Activated T-cell treated with anti-CD3 and anti-CD28 coated beads, Interleukin-2, amount 50 U/mL, for 4 hours (primary cell): ENCODE data around the gene WNT9B. TPM values are rescaled to one million over a fixed set of nuclear protein-coding genes. Genes with fewer than 3 reads are reported as not detected.
A peak's percentile ranks its signal among the peaks of the same experiment; 100 is the strongest.
"Not testable (repeated sequence)": the region's sequence is repeated elsewhere in the genome, so short reads cannot be mapped to it uniquely, and the experiment has no call there.

Experiments
- ATAC-seq, 2 donors: fragments of 200-7000 bp; cut with Tn5 transposase; one replicate each; pipeline ENCODE4 v1.10.0; 2021
- DNase-seq: peaks from one replicate; pipeline ENCODE4 v3.0.0-alpha.2; 2020
- H3K27me3 Mint-ChIP-seq: one replicate; pipeline ENCODE4 v1.8.0; 2021; ENCODE audit warnings: low read depth, mixed read lengths
- H3K36me3 Mint-ChIP-seq: one replicate; pipeline ENCODE4 v1.8.0; 2022; ENCODE audit warnings: mixed read lengths; ENCODE audit not compliant: insufficient read depth
- H3K4me1 Mint-ChIP-seq: one replicate; pipeline ENCODE4 v1.8.0; 2021; ENCODE audit warnings: low read depth, mixed read lengths
- H3K4me3 Mint-ChIP-seq: one replicate; pipeline ENCODE4 v1.8.0; 2021; ENCODE audit warnings: mild to moderate bottlenecking, moderate library complexity, mixed read lengths
- H3K9me3 Mint-ChIP-seq: one replicate; pipeline ENCODE4 v1.8.0; 2021; ENCODE audit warnings: mixed read lengths
- total RNA-seq, 3 donors: library from RNA; stranded (reverse); gene quantifications; one replicate each; pipeline ENCODE4 v1.2.1, GENCODE V29; 2021

Gene WNT9B
- total RNA-seq, 3 donors from 2014 or later = not detected

DNA sequence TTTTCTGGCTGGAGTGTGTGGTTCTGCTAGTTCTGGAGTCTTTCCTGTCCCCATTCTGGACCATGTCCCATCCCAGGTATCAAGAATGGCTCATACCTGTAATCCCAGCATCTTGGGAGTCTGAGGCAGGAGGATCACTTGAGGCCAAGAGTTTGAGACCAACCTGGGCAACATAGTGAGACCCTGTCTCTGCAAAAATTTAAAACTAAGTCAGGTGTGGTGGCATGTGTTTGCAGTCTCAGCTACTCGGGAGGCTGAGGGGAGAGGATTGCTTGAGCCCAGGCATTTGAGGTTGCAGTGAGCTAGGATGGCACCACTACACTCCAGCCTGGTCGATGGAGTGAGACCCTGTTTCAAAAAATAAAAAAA, 17.6 kb upstream of the WNT9B start:
- no peak for ATAC-seq
- H3K9me3 Mint-ChIP-seq = no peaks in the 10 kb centered on the region

GRCh38 chr17:46834846-46835245, 16.5 kb upstream of the WNT9B start:
- H3K4me3 Mint-ChIP-seq = no peak overlapping the region
- no peaks in the 10 kb centered on the region for H3K9me3 Mint-ChIP-seq
- DNase-seq = no peak
- ATAC-seq = no peak
- H3K4me1 Mint-ChIP-seq = no peaks in the 10 kb centered on the region
- H3K36me3 Mint-ChIP-seq = no peaks in the 10 kb centered on the region
- peaks cover 16% of the 10 kb centered on the region for H3K27me3 Mint-ChIP-seq

More for the DNA sequence above, 17.6 kb upstream of the WNT9B start:
- no peaks in the 10 kb centered on the region for H3K4me1 Mint-ChIP-seq
- peaks cover 14% of the 10 kb centered on the region for H3K27me3 Mint-ChIP-seq
- H3K4me3 Mint-ChIP-seq = no peak overlapping the region
- H3K36me3 Mint-ChIP-seq = no peaks in the 10 kb centered on the region
- DNase-seq = no peak

GRCh38 chr17:46836500-46836899, 14.9 kb upstream of the WNT9B start:
- Mint-ChIP-seq H3K4me3 (no peak overlapping the region), H3K36me3 (no peaks in the 10 kb centered on the region), H3K9me3 (no peaks in the 10 kb centered on the region), H3K4me1 (peaks cover 4% of the 10 kb centered on the region), H3K27me3 (peaks cover 27% of the 10 kb centered on the region)
- DNase-seq (no peak), ATAC-seq (no peak)

DNA sequence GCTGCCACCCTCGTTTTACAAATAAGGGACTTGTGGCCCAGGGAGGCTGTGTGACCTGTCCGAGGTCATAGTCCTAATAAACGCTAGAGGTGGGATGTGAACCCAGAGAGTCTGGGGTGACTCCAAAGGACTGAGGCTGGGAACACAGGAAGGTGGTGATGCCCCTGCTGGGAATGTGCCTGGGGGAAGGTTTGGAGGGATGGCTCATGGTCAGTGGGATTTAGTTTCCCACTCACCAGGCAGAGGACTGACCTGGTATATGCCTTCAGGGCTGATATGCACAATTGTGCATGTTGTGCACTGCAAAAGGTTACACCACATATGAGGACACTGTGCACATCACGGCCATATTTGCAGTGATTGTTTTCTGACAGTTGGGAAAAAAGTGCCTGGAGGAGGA, 13.9 kb upstream of the WNT9B start:
- Mint-ChIP-seq H3K9me3 (peaks cover under 1% of the 10 kb centered on the region), H3K4me3 (no peak overlapping the region), H3K36me3 (no peaks in the 10 kb centered on the region), H3K4me1 (peaks cover 4% of the 10 kb centered on the region), H3K27me3 (peaks cover 32% of the 10 kb centered on the region)
- DNase-seq (no peak), ATAC-seq (no peak)

DNA sequence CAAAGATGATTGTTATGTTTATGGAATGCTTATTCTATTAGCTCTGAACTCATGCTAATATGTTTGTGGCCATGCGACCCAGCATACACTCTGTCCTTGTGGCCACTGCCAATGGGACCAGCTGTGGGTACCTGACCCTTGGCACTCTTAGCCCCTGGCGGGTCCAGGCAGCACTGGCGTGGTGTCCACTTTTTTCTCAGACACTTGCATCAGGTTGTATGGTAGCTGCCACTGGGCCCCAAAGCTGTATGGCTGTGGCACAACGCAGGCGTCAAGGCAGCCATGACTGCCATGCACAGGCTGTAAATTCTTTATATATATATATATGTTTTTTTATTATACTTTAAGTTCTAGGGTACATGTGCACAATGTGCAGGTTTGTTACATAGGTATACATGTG, 12.2 kb upstream of the WNT9B start:
- Mint-ChIP-seq H3K4me3 (no peak overlapping the region), H3K9me3 (peaks cover 11% of the 10 kb centered on the region), H3K36me3 (peaks cover 3% of the 10 kb centered on the region), H3K27me3 (peaks cover 35% of the 10 kb centered on the region), H3K4me1 (peaks cover 4% of the 10 kb centered on the region)
- ATAC-seq (no peak), DNase-seq (no peak)

GRCh38 chr17:46840596-46840995, 10.8 kb upstream of the WNT9B start:
- ATAC-seq, H3K4me1 Mint-ChIP-seq, H3K4me3 Mint-ChIP-seq, H3K36me3 Mint-ChIP-seq, DNase-seq: not testable (repeated sequence)
- Mint-ChIP-seq H3K9me3 (peaks cover 11% of the 10 kb centered on the region), H3K27me3 (peaks cover 41% of the 10 kb centered on the region)

DNA sequence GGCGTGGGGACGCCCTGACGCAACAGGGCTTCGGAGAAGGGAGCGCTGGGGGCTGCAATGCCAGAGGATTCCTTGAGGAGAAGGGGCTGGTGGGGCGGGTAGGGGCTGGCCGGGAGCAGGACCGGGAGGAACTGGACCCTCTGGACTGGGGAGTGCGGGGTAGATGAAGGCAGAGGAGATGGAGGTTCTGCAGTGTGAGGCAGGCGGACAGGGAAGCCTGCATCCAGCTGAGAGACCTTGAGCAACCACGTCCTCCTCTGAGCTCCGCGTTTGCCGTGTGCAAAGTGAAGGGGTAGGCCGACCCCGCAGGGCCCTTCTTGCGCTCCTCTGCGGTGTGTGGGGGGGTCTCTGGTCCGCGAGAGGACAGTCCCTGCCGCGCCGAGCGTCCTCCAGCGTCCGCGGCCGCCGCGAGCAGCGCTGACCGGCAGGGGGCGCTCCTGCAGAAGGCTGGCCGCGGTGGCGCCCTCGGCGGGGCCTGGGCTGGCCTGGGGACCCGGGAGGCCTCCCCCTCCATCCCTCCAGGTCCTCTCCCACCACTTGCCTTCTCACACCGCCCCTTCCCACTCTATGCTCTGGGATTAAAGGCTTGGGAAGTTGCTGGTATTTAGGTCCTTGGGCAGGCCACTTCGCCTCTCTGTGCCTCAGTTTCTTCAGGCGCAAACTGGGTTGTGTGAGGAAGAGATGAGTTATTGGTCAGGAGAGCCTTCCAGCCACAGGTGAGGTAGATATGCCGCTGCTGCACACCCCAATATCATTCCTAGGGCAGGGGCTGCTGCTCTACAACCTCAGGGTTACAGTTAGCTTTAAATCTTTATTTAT, 9.6 kb upstream of the WNT9B start:
- ATAC-seq = peak; percentile 28 to 53
- Mint-ChIP-seq H3K36me3 (peaks cover 3% of the 10 kb centered on the region), H3K9me3 (peaks cover 11% of the 10 kb centered on the region), H3K4me3 (no peak overlapping the region), H3K4me1 (peaks cover 5% of the 10 kb centered on the region), H3K27me3 (peaks cover 52% of the 10 kb centered on the region)
- DNase-seq = peak; percentile 18

DNA sequence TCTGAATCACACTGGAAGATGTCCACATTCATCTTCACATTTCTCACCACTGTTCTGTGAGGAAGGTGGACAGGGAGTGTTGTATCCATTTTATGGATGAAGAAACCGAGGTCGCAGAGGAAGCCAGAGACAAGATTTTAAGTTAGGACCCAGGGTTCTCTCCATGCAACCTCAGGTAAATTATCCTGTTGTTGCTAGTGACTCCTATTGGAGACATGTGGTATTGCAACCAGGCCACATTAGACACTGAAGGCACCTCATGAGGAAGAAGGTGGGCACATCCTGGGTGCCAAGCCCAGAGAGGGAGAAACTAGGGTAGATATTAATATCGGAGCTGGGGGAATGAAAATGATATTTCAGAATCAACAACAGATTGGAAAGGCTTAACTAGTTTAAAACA, 8.5 kb upstream of the WNT9B start:
- ATAC-seq (no peak), DNase-seq (no peak)
- H3K4me1 Mint-ChIP-seq = peaks cover 5% of the 10 kb centered on the region
- peaks cover 57% of the 10 kb centered on the region for H3K27me3 Mint-ChIP-seq
- H3K9me3 Mint-ChIP-seq = peaks cover 11% of the 10 kb centered on the region
- H3K4me3 Mint-ChIP-seq = no peak overlapping the region
- H3K36me3 Mint-ChIP-seq = peaks cover 3% of the 10 kb centered on the region

- no peak for DNase-seq
- ATAC-seq = no peak
- H3K4me1 Mint-ChIP-seq = peaks cover 15% of the 10 kb centered on the region
- H3K4me3 Mint-ChIP-seq = no peak overlapping the region
- peaks cover 65% of the 10 kb centered on the region for H3K27me3 Mint-ChIP-seq
- peaks cover 11% of the 10 kb centered on the region for H3K9me3 Mint-ChIP-seq
- peaks cover 3% of the 10 kb centered on the region for H3K36me3 Mint-ChIP-seq
Measured at GRCh38 chr17:46847204-46848191, 3.9 kb upstream of the WNT9B start.

- no peak for ATAC-seq
- peaks cover 69% of the 10 kb centered on the region for H3K27me3 Mint-ChIP-seq
- H3K36me3 Mint-ChIP-seq = no peaks in the 10 kb centered on the region
Measured at GRCh38 chr17:46848534-46848933, 2.8 kb upstream of the WNT9B start.

GRCh38 chr17:46850688-46851028, 725 bp upstream of the WNT9B start:
- no peaks in the 10 kb centered on the region for H3K9me3 Mint-ChIP-seq
- peaks cover 71% of the 10 kb centered on the region for H3K27me3 Mint-ChIP-seq
- DNase-seq (no peak), ATAC-seq (no peak)
- no peaks in the 10 kb centered on the region for H3K36me3 Mint-ChIP-seq
- H3K4me3 Mint-ChIP-seq = peak overlapping the region; percentile 61
- peaks cover 14% of the 10 kb centered on the region for H3K4me1 Mint-ChIP-seq

More at GRCh38 chr17:46848534-46848933, 2.8 kb upstream of the WNT9B start:
- Mint-ChIP-seq H3K9me3 (peaks cover under 1% of the 10 kb centered on the region), H3K4me3 (no peak overlapping the region), H3K4me1 (peaks cover 15% of the 10 kb centered on the region)
- no peak for DNase-seq

GRCh38 chr17:46853896-46854444, 2.6 kb downstream of the WNT9B start:
- Mint-ChIP-seq H3K4me1 (peaks cover 14% of the 10 kb centered on the region), H3K9me3 (no peaks in the 10 kb centered on the region), H3K36me3 (no peaks in the 10 kb centered on the region), H3K4me3 (no peak overlapping the region), H3K27me3 (peaks cover 58% of the 10 kb centered on the region)
- ATAC-seq (no peak), DNase-seq (no peak)

- ATAC-seq = no peak
- Mint-ChIP-seq H3K4me1 (peaks cover 14% of the 10 kb centered on the region), H3K27me3 (peaks cover 59% of the 10 kb centered on the region)
Measured at GRCh38 chr17:46854515-46854914, 3.1 kb downstream of the WNT9B start.

GRCh38 chr17:46854948-46855347, 3.6 kb downstream of the WNT9B start:
- no peak overlapping the region for H3K4me3 Mint-ChIP-seq
- no peaks in the 10 kb centered on the region for H3K36me3 Mint-ChIP-seq
- H3K27me3 Mint-ChIP-seq = peaks cover 58% of the 10 kb centered on the region
- DNase-seq (no peak), ATAC-seq (no peak)
- H3K4me1 Mint-ChIP-seq = peaks cover 14% of the 10 kb centered on the region
- H3K9me3 Mint-ChIP-seq = no peaks in the 10 kb centered on the region

More at GRCh38 chr17:46854515-46854914, 3.1 kb downstream of the WNT9B start:
- no peaks in the 10 kb centered on the region for H3K36me3 Mint-ChIP-seq
- H3K9me3 Mint-ChIP-seq = no peaks in the 10 kb centered on the region
- H3K4me3 Mint-ChIP-seq = no peak overlapping the region
- DNase-seq = no peak
